Heart right ventricle (tissue), 16 donors: ENCODE measurements around the gene MGAT5B. TPM values are rescaled to one million over a fixed set of nuclear protein-coding genes. Genes with fewer than 3 reads are reported as not detected.

Experiments used
- ATAC-seq, 8 donors: fragments of 200-7000 bp; cut with Tn5 transposase; one replicate each; pipeline ENCODE4 v1.9.1; 2020; ENCODE audit warnings: mild to moderate bottlenecking in 8 of 8, moderate library complexity in 8 of 8, moderate number of reproducible peaks in 1 of 8
- DNase-seq, 2 donors: peaks; one replicate each; pipeline ENCODE4 v3.0.0-alpha.2; 2020
- H3K27ac ChIP-seq, 10 donors: fragments of 200-600 bp; sonication (generic) in 2 of 10; one replicate each; pipeline versions ENCODE4 v1.5.0 to v1.8.0; 2020 to 2022; ENCODE audit warnings: mild to moderate bottlenecking in 3 of 10
- H3K27me3 ChIP-seq, 7 donors: fragments of 200-600 bp; one replicate each; pipeline ENCODE4 v1.8.0; 2021 to 2022; ENCODE audit warnings: mild to moderate bottlenecking in 2 of 7
- H3K36me3 ChIP-seq, 9 donors: fragments of 200-600 bp; sonication (generic) in 1 of 9; one replicate each; pipeline versions ENCODE4 v1.5.0 to v1.8.0; 2020 to 2022; ENCODE audit warnings: mild to moderate bottlenecking in 2 of 9
- H3K4me1 ChIP-seq, 9 donors: fragments of 200-600 bp; sonication (generic) in 1 of 9; one replicate each; pipeline versions ENCODE4 v1.5.0 to v1.8.0; 2020 to 2022; ENCODE audit warnings: mild to moderate bottlenecking in 4 of 9
- H3K4me3 ChIP-seq, 10 donors: fragments of 200-600 bp; sonication (generic) in 2 of 10; one replicate each; pipeline versions ENCODE4 v1.5.0 to v1.8.0; 2020 to 2022; ENCODE audit warnings: mild to moderate bottlenecking in 7 of 10, moderate library complexity in 2 of 10
- H3K9me3 ChIP-seq, 11 donors: fragments of 200-600 bp in 10 of 11; sonication (generic) in 2 of 11; one replicate each; pipeline versions ENCODE4 v1.5.0 to v1.8.0; 2013 to 2022; ENCODE audit warnings: mild to moderate bottlenecking in 2 of 11, control low read depth in 1 of 11, moderate library complexity in 1 of 11
- CTCF ChIP-seq, 9 donors: fragments of 200-600 bp; sonication (generic) in 2 of 9; IDR thresholded peaks; one replicate each; pipeline versions ENCODE4 v1.5.0 to v1.8.0; 2021 to 2022; ENCODE audit warnings: antibody characterized with exemption in 9 of 9, mild to moderate bottlenecking in 5 of 9, moderate library complexity in 1 of 9
- WGBS, 2 donors: extraction: QIAGEN DNeasy Blood & Tissue Kit; methylation state at CpG; one replicate each; pipeline ENCODE4 v1.1.7; 2013; ENCODE audit warnings: inconsistent platforms in 1 of 2; 5-methylcytosine and 5-hydroxymethylcytosine counted together
- intact Hi-C, 10 donors: fragments of 100-400 bp; cut with DNase I; formaldehyde crosslinking; loops; one replicate each; pipeline versions ENCODE4 v1.11.1 to v1.14.2; 2022
- polyA plus RNA-seq, 2 donors: library from polyadenylated mRNA; stranded (reverse); fragments of 200-250 nt; gene quantifications; one replicate each; pipeline ENCODE4 v1.2.3, GENCODE V29; 2013
- total RNA-seq, 10 donors: library from RNA; stranded (reverse); fragmentation: NEBNext Ultra II Directional in 3 of 10; extraction: Animal tissue kit (Norgen Biotek cat#: 25700) in 3 of 10; gene quantifications; one replicate each; pipeline versions ENCODE4 v1.2.1 to v1.2.4, GENCODE V29; 2021 to 2023
- donor health status: Arrhythmogenic right ventricular cardiomyopathy.
- donor health status: ischemic (EF 13 %, LVEDD 7.1; RV severe dilation, severe dysfunction).
- donor health status: healthy with polysubstance abuse.
- donor health status: DM: no; HTN: yes; CAD: no.
- donor health status: DM: no; HTN: no; CAD: no.
- donor health status: ischemic (EF 25% LVEDD 6.9; RV normal size, moderate dysfunction).
- donor health status: ischemic (EF 25% LVEDD 5.7; RV mildly dilated, moderate dysfunction).
- donor health status: healthy.
- donor health status: DM: yes; HTN: yes; CAD: no.
- donor health status: Ischemic cardiomyopathy.
- donor health status: ischemic (EF 35%, LVEDD 5.7; RV mildly dilated, moderate dysfunction).
- donor health status: nonischemic (EF 11% LVEDD 7.7; RV severe dilation, severe dysfunction).
- donor health status: DM: yes; HTN: yes; CAD: no.
- donor health status: PGD.
- donor health status: ischemic (EF 29% LVEDD 5.4; RV normal size, mild dysfunction).
- donor health status: nonischemic (EF 23%, LVEDD 6.1; RV moderate dilation, normal function).

Gene MGAT5B
- total and polyA plus RNA-seq, 12 donors: 0.09 to 0.29 (median 0.13) TPM; not detected in 8

- Histone ChIP-seq H3K36me3 (no peaks in the 10 kb centered on the region), H3K9me3 (no peaks in the 10 kb centered on the region), H3K4me1 (no peaks in the 10 kb centered on the region), H3K27me3 (peaks cover 0 to 30% (median 9%) of the 10 kb centered on the region in 7 donors), H3K27ac (no peak overlapping the region), H3K4me3 (no peak overlapping the region)
- no peak for TF ChIP-seq CTCF (IDR thresholded peaks at IDR 0.05)
- intact Hi-C loops: no loop called here
- 46 to 58% methylated on average over 12 of the region's 12 CpGs for WGBS, 2 donors
- ATAC-seq: no peak
- no peak for DNase-seq
Measured at GRCh38 chr17:76934561-76935320, 66.5 kb downstream of the MGAT5B start.

DNA sequence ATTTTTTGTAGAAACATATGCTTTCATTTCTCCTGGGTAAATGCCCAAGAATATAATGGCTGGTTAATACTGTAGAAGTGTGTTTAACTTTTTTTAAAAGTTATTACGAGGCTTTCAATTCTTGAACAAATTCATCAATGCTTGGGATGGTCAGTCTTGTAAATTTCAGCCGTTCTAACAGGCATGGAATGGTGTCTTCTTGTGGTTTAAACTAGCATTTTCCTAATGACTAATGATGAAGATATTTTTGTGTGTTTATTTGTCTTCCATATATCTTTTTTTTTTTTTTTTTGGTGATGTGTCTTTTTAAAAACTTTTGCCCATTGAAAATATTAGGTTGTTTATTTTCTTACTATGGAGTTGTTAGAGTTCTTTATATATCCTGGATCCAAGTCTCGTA lies 67.1 kb downstream of the MGAT5B start:
- DNase-seq (no peak), ATAC-seq (no peak)
- Histone ChIP-seq H3K4me3 (no peak overlapping the region), H3K9me3 (no peaks in the 10 kb centered on the region), H3K27ac (no peak overlapping the region), H3K36me3 (no peaks in the 10 kb centered on the region), H3K27me3 (peaks cover 0 to 36% (median 15%) of the 10 kb centered on the region in 7 donors), H3K4me1 (no peaks in the 10 kb centered on the region)
- intact Hi-C loops: no loop called here
- 84 to 88% methylated on average over 3 of the region's 3 CpGs for WGBS, 2 donors
- TF ChIP-seq CTCF (IDR thresholded peaks at IDR 0.05): no peak

DNA sequence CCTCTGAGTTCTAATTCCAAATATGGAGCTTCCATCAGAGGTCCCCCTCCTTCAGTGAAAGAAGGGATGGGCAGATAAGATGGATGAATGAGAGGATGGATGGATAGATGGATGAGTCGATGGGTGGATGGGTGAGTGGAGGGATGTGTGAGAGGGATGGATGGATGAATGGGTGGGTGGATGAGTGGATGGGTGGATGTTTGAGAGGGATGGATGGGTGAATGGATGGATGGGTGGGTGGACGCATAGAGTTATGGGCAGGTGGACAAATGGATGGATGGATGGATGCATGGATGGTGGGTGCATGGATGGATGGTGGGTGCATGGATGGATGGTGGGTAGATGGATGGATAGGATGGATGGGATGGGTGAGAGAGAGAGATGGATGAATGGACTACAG lies 69.0 kb downstream of the MGAT5B start:
- Histone ChIP-seq H3K27ac (no peak overlapping the region), H3K4me3 (no peak overlapping the region), H3K4me1 (no peaks in the 10 kb centered on the region), H3K36me3 (no peaks in the 10 kb centered on the region), H3K9me3 (no peaks in the 10 kb centered on the region), H3K27me3 (peaks cover 0 to 53% (median 33%) of the 10 kb centered on the region in 7 donors)
- DNase-seq (no peak), ATAC-seq (no peak)
- 90 to 96% methylated on average over 2 of the region's 2 CpGs for WGBS, 2 donors
- intact Hi-C loops: no loop called here
- TF ChIP-seq CTCF (IDR thresholded peaks at IDR 0.05): no peak

DNA sequence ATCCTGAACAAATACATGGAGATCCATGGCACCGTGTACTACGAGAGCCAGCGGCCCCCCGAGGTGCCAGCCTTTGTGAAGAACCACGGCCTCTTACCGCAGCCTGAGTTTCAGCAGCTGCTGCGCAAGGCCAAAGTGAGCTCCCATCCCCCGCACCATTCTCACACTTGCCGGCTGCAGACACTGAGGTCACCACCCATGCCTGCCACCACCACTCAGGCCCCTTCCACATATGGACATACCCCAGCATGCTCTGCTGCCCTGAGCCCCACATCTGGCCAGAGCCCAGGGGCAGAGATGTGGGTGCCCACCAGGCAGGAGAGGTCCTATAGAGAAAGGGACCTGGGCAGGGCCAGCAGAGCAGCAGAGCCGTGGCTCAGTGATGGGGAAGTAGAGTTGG lies 69.8 kb downstream of the MGAT5B start:
- 81 to 82% methylated on average over 10 of the region's 10 CpGs for WGBS, 2 donors
- H3K36me3 ChIP-seq: no peaks in the 10 kb centered on the region
- no peak overlapping the region for H3K4me3 ChIP-seq
- ATAC-seq (no peak), DNase-seq (no peak)
- no peak overlapping the region for H3K27ac ChIP-seq
- no peak for TF ChIP-seq CTCF (IDR thresholded peaks at IDR 0.05)
- intact Hi-C loops: no loop called here
- H3K9me3 ChIP-seq: no peaks in the 10 kb centered on the region
- no peaks in the 10 kb centered on the region for H3K4me1 ChIP-seq
- H3K27me3 ChIP-seq: peaks cover 0 to 53% (median 37%) of the 10 kb centered on the region in 7 donors
